ENCODE measurements around the gene CREBL2. TPM values are rescaled to one million over a fixed set of nuclear protein-coding genes. Genes with fewer than 3 reads are reported as not detected.

The CREBL2 gene
- total RNA-seq, 1 donor from 2014 or later: 38.5 TPM

- DNase-seq (ENCODE audit: low read depth in 2 of 2): no peak
Observed at GRCh38 chr12:12671850-12672660, 60.4 kb downstream of the CREBL2 start.

DNA sequence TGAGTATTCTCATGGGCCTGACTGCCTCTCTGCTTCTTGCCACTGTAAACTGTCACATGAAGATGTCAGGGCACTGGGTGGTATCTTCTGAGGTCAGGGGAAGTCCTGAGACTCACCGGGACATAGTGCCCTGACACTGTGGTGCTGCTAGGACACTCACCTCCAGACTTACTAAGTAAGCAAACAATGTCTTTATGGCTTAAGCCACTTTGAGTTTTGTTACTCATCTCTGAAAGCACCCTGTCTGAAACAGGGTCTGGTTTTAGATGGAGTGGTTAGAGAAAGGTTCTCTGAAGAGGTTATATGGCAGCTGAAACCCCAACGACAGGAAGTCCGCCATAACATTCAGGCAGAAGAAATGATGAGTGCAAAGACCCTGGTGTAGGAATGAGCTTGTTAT is 61.6 kb downstream of the CREBL2 start:
- no peak for DNase-seq (ENCODE audit: low read depth in 2 of 2)

GRCh38 chr12:12676605-12677004 is 64.9 kb downstream of the CREBL2 start:
- no peak for DNase-seq (ENCODE audit: low read depth in 2 of 2)

- DNase-seq (ENCODE audit: low read depth in 2 of 2): no peak
Observed at GRCh38 chr12:12681061-12681765, 69.5 kb downstream of the CREBL2 start.

DNA sequence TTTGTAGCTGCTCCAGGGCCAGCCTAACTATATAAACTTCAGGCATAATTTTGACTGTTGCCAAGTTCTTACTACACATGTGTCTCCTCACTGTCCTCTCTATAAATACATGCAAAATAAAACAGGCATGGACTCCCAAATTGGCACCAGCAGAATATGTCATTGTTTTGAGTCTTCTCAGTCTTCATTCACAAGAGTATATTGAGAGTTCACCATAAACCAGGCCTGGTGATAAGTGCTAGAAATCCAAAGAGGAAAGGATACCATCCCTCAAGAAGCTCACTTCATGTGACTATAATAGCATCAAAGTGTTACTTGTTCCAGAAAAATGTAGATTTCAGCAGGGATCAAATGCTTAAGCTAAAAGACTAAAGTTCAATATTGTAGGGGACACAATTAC is 70.6 kb downstream of the CREBL2 start:
- DNase-seq (ENCODE audit: low read depth in 2 of 2): no peak

DNA sequence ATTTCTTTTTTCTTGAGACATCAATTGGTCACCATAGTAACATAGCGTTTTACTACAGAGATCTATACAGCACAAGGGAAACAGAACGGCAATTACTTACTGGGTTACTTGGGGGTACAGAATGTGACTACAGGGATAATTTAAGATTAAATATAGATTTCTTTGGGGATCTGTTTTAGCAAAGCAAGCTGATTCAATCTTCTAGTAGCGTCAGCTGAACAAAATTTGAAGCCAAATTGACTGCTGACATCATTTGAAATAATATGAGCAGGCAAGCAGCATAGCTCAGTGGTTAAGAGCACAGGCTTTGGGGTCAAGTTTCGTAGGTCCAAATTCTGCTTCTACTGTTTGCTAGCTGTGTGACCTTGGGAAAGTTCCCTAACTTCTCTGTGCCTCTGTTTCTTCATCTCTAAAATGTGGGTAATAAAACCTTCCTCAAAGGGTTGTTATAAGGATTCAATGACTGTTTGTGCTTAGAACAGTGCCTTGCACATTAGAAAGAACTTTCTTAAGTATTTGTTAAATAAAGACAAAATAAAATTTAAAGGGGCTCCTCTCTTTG is 71.5 kb downstream of the CREBL2 start:
- DNase-seq (ENCODE audit: low read depth in 2 of 2): no peak

GRCh38 chr12:12683725-12684124 is 72.0 kb downstream of the CREBL2 start:
- no peak for DNase-seq (ENCODE audit: low read depth in 2 of 2)

DNA sequence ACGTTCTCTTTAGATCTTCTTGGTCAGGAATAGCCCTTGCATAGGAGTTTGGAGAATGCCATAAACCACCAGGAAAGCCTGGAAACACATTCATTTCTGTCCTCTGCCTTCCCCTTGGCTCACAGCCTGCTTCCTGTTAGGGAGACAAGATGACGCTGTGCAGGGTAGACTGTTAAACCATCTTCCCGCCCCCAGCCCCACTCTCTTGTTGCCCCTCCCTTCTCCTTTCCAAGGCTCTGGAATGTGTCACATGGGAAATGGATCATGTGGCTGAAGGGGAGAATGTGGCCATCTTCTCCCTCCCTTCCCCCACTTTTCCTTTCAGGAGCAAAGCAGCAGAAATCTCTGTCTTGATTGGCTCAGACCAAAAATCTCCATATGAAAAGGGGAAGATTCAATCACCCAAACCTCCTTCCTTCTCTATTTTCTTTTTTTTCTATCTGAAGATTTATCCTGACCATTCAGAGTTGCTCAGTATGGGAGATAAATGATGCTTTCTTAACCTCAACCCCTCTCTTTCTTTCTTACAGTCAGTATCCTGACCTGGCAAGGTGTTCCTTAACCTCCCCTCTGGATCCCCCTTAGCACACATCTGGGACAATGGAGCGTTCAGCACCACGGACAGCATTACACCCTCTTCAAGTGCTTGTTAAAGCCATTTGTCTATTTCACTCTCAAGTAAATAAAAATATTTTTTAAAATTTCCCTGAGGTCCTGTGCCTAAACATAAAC is 72.9 kb downstream of the CREBL2 start:
- peak; percentile 61 to 68 for DNase-seq (ENCODE audit: low read depth in 2 of 2)

DNA sequence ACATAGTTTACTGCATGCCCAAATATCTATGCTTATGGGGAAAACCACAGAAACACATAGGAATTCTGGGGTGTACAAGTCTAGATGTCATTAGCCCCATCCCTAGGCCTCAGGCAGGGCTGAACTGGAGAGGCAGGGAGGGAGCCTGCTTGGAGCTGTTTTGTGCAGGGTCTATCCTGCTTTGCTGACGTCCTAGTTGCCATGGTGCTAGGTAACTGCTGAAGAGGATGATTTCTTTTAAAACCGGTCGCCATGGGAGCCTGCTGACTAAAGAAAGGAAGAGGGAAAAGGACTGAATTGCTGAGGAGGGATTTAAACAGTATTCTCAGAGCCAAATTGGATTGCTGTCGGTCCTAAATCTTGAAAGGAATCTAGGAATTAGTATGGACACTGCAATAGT is 73.6 kb downstream of the CREBL2 start:
- no peak for DNase-seq (ENCODE audit: low read depth in 2 of 2)

- no peak for DNase-seq (ENCODE audit: low read depth in 2 of 2)
Observed at GRCh38 chr12:12686472-12686871, 74.8 kb downstream of the CREBL2 start.

DNA sequence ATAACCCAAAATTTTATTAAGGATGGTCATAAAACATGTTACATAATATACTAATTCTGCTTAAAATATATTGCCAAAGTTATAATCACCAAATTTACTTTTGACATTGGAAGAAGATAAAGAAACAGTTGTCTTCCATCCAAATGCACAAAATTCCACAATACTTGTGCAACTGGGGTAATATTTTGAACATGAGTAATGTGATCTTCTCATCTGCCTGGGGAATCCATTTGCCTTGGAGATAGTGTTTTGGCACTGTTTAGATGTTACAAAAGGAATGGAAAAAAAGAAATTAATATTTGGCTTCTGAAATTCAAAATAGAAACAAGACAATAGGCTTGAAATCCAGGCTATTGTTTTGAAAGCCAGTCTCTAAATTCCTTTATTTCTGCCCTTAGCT is 75.2 kb downstream of the CREBL2 start:
- DNase-seq (ENCODE audit: low read depth in 2 of 2): no peak

DNA sequence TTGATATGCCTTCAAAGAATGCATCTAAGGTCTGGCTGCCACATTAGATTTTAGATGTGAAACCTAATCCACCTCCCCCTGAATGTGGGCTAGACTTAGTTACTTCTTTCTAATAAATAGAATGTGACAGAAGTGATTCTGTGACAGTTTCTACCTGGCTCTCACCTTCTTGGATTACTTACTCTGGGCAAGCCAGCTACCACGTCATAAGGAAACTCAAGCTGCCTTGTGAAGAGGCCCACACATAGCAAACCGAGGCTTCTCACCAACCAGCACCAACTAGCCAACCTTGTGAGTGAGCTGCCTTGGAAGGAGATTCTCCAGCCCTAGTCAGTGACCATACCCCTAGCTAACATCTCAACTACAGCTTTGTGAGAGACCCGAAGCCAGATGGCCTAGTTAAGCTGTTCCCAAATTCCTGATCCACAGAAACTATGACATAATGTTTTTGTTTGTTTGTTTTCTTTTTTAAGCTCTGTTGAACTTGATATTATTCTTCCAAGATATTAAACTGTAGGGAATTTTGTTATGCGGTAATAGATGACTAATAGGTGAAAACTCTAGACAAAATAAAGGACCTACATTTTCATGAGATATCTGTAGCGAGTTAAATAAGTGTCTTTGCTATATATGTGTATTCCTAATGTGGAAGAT is 78.1 kb downstream of the CREBL2 start:
- DNase-seq (ENCODE audit: low read depth in 2 of 2): no peak

DNA sequence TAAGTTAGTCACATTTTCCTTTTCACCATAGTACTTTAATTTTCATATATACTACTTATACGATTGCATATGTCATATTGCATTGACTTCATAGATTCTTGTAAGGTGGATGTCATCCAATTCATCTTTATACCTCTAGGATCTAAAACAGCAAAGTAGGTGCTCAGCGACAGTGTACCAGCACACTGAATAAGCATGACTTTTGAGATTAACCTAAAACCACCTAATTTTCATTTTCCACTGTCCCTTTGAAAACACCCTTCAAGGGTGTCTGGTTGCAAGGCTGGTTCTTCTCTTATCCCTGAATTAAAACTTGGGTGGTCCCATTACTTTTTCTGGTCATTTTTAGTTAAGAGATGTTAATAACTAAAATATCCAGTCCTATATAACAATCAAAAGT is 79.9 kb downstream of the CREBL2 start:
- DNase-seq (ENCODE audit: low read depth in 2 of 2): no peak

GRCh38 chr12:12693111-12693671 is 81.5 kb downstream of the CREBL2 start:
- DNase-seq (ENCODE audit: low read depth in 2 of 2): no peak

Other genes starting within 250 kb of the CREBL2 start
- 5.2 and 5.8 TPM in 2 replicates for gene DUSP16, start 49.0 kb upstream of the CREBL2 start, total RNA-seq
- gene GPR19, start 84.3 kb downstream of the CREBL2 start, total RNA-seq: under 0.01 and 0.20 TPM in 2 replicates
- 55.1 and 78.2 TPM in 2 replicates for gene CDKN1B, start 105.5 kb downstream of the CREBL2 start, total RNA-seq
- gene APOLD1, start 173.8 kb downstream of the CREBL2 start, total RNA-seq: 26.8 and 31.9 TPM in 2 replicates
- 36.6 and 42.3 TPM in 2 replicates for gene DDX47, start 201.5 kb downstream of the CREBL2 start, total RNA-seq

Data from lung microvascular endothelial cell (primary cell).